IMR-90 (cell line): ENCODE measurements around the gene PVALEF. TPM values are rescaled to one million over a fixed set of nuclear protein-coding genes. Genes with fewer than 3 reads are reported as not detected.

Experiments used
- ATAC-seq: fragments of 200-7000 bp; cut with Tn5 transposase; 2 replicates; pipeline ENCODE4 v1.9.1; 2020; ENCODE audit warnings: low read depth, mild to moderate bottlenecking, moderate library complexity
- BruUV-seq: library from RNA; stranded (reverse); fragments of 400-500 nt; replicated peaks from 2 replicates; lab custom pipeline; 2021; lab: Mats Ljungman, UMichigan
- CTCF ChIA-PET: fragments of 300-600 bp; formaldehyde crosslinking; extraction: SDS; loops from one replicate; lab custom pipeline; 2021; ENCODE audit warnings: antibody characterized with exemption; lab: Yijun Ruan, JAX
- POLR2A ChIA-PET: fragments of 300-600 bp; sonication (Branson Sonifier 250); formaldehyde crosslinking; loops from one replicate; lab custom pipeline; 2022; ENCODE audit warnings: antibody characterized with exemption; ENCODE audit not compliant: unreplicated experiment; lab: Charles Lee
- DNase-seq: peaks from one replicate; pipeline ENCODE4 v3.0.0; 2013
- H2AFZ ChIP-seq: replicated peaks from 2 replicates; pipeline ENCODE3; 2013; ENCODE audit warnings: low read length, mild to moderate bottlenecking; ENCODE audit not compliant: poor library complexity
- H2AK5ac ChIP-seq: 2 replicates; pipeline ENCODE4 v1.6.1; 2013; ENCODE audit warnings: low read depth, low read length, inconsistent platforms
- H2AK9ac ChIP-seq: replicated peaks from 2 replicates; pipeline ENCODE3; 2013; ENCODE audit warnings: mild to moderate bottlenecking, low read depth, low read length, moderate library complexity; ENCODE audit not compliant: poor library complexity
- H2BK120ac ChIP-seq: 2 replicates; pipeline ENCODE4 v1.6.1; 2013; ENCODE audit warnings: low read depth, low read length, inconsistent platforms
- H2BK15ac ChIP-seq: 3 replicates; pipeline ENCODE4 v1.6.1; 2013; ENCODE audit warnings: low read depth, low read length, inconsistent platforms
- H2BK20ac ChIP-seq: 2 replicates; pipeline ENCODE4 v1.6.1; 2013; ENCODE audit warnings: low read depth, mild to moderate bottlenecking, inconsistent platforms, low read length, moderate library complexity
- H2BK5ac ChIP-seq: 2 replicates; pipeline ENCODE4 v1.6.1; 2013; ENCODE audit warnings: mild to moderate bottlenecking, low read depth, low read length, inconsistent platforms; ENCODE audit not compliant: poor library complexity, severe bottlenecking
- H3K14ac ChIP-seq: replicated peaks from 2 replicates; pipeline ENCODE4 v1.6.1; 2013; ENCODE audit warnings: low read depth, low read length, inconsistent platforms
- H3K18ac ChIP-seq: 2 replicates; pipeline ENCODE4 v1.6.1; 2013; ENCODE audit warnings: low read depth, low read length, control low read depth
- H3K23ac ChIP-seq: 2 replicates; pipeline ENCODE4 v1.6.1; 2013; ENCODE audit warnings: low read depth, low read length, inconsistent platforms
- H3K27ac ChIP-seq: 2 replicates; pipeline ENCODE4 v1.5.1; 2013; ENCODE audit warnings: mild to moderate bottlenecking, control low read depth, low read length; ENCODE audit not compliant: insufficient read depth
- H3K27me3 ChIP-seq: 2 replicates; pipeline ENCODE4 v1.6.1; 2013; ENCODE audit warnings: low read length; ENCODE audit not compliant: control insufficient read depth, insufficient read depth
- H3K36me3 ChIP-seq: 2 replicates; pipeline ENCODE4 v1.6.1; 2013; ENCODE audit warnings: low read length, mixed read lengths; ENCODE audit not compliant: control insufficient read depth, insufficient read depth
- H3K4ac ChIP-seq: 2 replicates; pipeline ENCODE4 v1.6.1; 2013; ENCODE audit warnings: low read depth, low read length, inconsistent platforms
- H3K4me1 ChIP-seq: 2 replicates; pipeline ENCODE4 v1.6.1; 2013; ENCODE audit warnings: low read length, mixed read lengths; ENCODE audit not compliant: control insufficient read depth, insufficient read depth
- H3K4me2 ChIP-seq: 2 replicates; pipeline ENCODE4 v1.6.1; 2013; ENCODE audit warnings: low read depth, mild to moderate bottlenecking, control low read depth, low read length, moderate library complexity
- H3K4me3 ChIP-seq: 2 replicates; pipeline ENCODE4 v1.5.1; 2013; ENCODE audit warnings: low read depth, mild to moderate bottlenecking, control low read depth, low read length, moderate library complexity; ENCODE audit not compliant: insufficient read depth
- H3K56ac ChIP-seq: 2 replicates; pipeline ENCODE4 v1.6.1; 2013; ENCODE audit warnings: low read length, inconsistent platforms; ENCODE audit not compliant: insufficient read depth; ENCODE audit errors: extremely low read depth
- H3K79me1 ChIP-seq, 2 experiments: 2 replicates each; pipeline ENCODE4 v1.6.1; 2013; ENCODE audit warnings: low read length in 2 of 2, inconsistent platforms in 1 of 2, low read depth in 1 of 2
- H3K9ac ChIP-seq: 2 replicates; pipeline ENCODE4 v1.6.1; 2013; ENCODE audit warnings: low read depth, low read length, control low read depth
- H3K9me1 ChIP-seq: 2 replicates; pipeline ENCODE4 v1.6.1; 2013; ENCODE audit warnings: low read length, inconsistent platforms; ENCODE audit not compliant: insufficient read depth
- H3K9me3 ChIP-seq: 2 replicates; pipeline ENCODE4 v1.6.1; 2013; ENCODE audit warnings: low read length; ENCODE audit not compliant: control insufficient read depth, insufficient read depth
- H4K20me1 ChIP-seq: 2 replicates; pipeline ENCODE4 v1.6.1; 2013; ENCODE audit warnings: low read length, inconsistent platforms; ENCODE audit not compliant: insufficient read depth
- H4K5ac ChIP-seq: 2 replicates; pipeline ENCODE4 v1.6.1; 2013; ENCODE audit warnings: mild to moderate bottlenecking, low read depth, low read length, control low read depth
- H4K8ac ChIP-seq, 2 experiments: 2 replicates each; pipeline ENCODE4 v1.6.1; 2013; ENCODE audit warnings: low read depth in 2 of 2, low read length in 2 of 2, control low read depth in 1 of 2, inconsistent platforms in 1 of 2
- H4K91ac ChIP-seq: 2 replicates; pipeline ENCODE4 v1.6.1; 2013; ENCODE audit warnings: low read depth, low read length, inconsistent platforms; ENCODE audit not compliant: insufficient read depth
- BHLHE40 ChIP-seq: fragments of 150-350 bp; IDR thresholded peaks from 2 replicates; pipeline ENCODE4 v1.6.1; 2016; ENCODE audit warnings: mild to moderate bottlenecking, low read depth, low read length
- CEBPB ChIP-seq: IDR thresholded peaks from 2 replicates; pipeline ENCODE4 v1.6.1; 2012; ENCODE audit warnings: low read depth, low read length, improper control_type of control experiment
- CHD1 ChIP-seq: IDR thresholded peaks from 2 replicates; pipeline ENCODE4 v1.6.1; 2012; ENCODE audit warnings: low read depth, low read length, improper control_type of control experiment
- CTCF ChIP-seq: conservative IDR thresholded peaks from 2 replicates; pipeline ENCODE4 v1.5.1; 2012; ENCODE audit warnings: mild to moderate bottlenecking, low read depth, low read length, improper control_type of control experiment
- FOS ChIP-seq: fragments of 150-350 bp; IDR thresholded peaks from 2 replicates; pipeline ENCODE4 v1.6.1; 2016; ENCODE audit warnings: low read depth, low read length
- MAFK ChIP-seq: IDR thresholded peaks from 2 replicates; pipeline ENCODE4 v1.6.1; 2012; ENCODE audit warnings: low read depth, low read length, improper control_type of control experiment
- MAZ ChIP-seq: IDR thresholded peaks from 2 replicates; pipeline ENCODE4 v1.6.1; 2012; ENCODE audit warnings: low read depth, mild to moderate bottlenecking, low read length, improper control_type of control experiment, moderate library complexity, borderline replicate concordance
- MXI1 ChIP-seq: IDR thresholded peaks from 2 replicates; pipeline ENCODE4 v1.6.1; 2012; ENCODE audit warnings: low read depth, mild to moderate bottlenecking, low read length, moderate library complexity, borderline replicate concordance
- NFE2L2 ChIP-seq: fragments of 150-350 bp; IDR thresholded peaks from 2 replicates; pipeline ENCODE4 v1.6.1; 2016; ENCODE audit warnings: low read depth, mild to moderate bottlenecking, low read length
- POLR2A ChIP-seq: IDR thresholded peaks from 2 replicates; pipeline ENCODE4 v1.6.1; 2012; ENCODE audit warnings: mild to moderate bottlenecking, low read depth, low read length
- RAD21 ChIP-seq: IDR thresholded peaks from 2 replicates; pipeline ENCODE4 v1.6.1; 2012; ENCODE audit warnings: low read length, improper control_type of control experiment
- RCOR1 ChIP-seq: IDR thresholded peaks from 2 replicates; pipeline ENCODE4 v1.6.1; 2012; ENCODE audit warnings: mild to moderate bottlenecking, low read length, improper control_type of control experiment; ENCODE audit not compliant: insufficient replicate concordance
- RFX5 ChIP-seq: IDR thresholded peaks from 2 replicates; pipeline ENCODE4 v1.8.0; 2012; ENCODE audit warnings: low read depth, mild to moderate bottlenecking, low read length, moderate library complexity
- SMC3 ChIP-seq: fragments of 150-350 bp; IDR thresholded peaks from 2 replicates; pipeline ENCODE4 v1.6.1; 2016; ENCODE audit warnings: low read depth, mild to moderate bottlenecking, antibody characterized with exemption, low read length, moderate library complexity
- USF2 ChIP-seq: fragments of 150-350 bp; IDR thresholded peaks from 2 replicates; pipeline ENCODE4 v1.6.1; 2017; ENCODE audit warnings: mild to moderate bottlenecking, antibody characterized with exemption, low read length, low read depth
- WGBS, 2 experiments: methylation state at CpG; one replicate each; pipeline versions ENCODE4 v1.1.5 to v1.1.7; 2013; ENCODE audit warnings: missing lambda C conversion rate in 2 of 2; ENCODE audit not compliant: insufficient read length in 1 of 2; ENCODE audit errors: extremely low coverage in 2 of 2; 5-methylcytosine and 5-hydroxymethylcytosine counted together
- dilution Hi-C: fragments of 300-500 bp; cut with HindIII; formaldehyde crosslinking; loops from one replicate; pipeline ENCODE4 v1.14.3; 2018; ENCODE audit warnings: low sequenced_read_pairs; ENCODE audit not compliant: unreplicated experiment
- in situ Hi-C: fragments of 300-500 bp; cut with MboI; formaldehyde crosslinking; loops from 3 replicates; pipeline ENCODE4 v1.14.3; 2019; ENCODE audit warnings: low sequenced_read_pairs, inconsistent platforms, mixed read lengths
- intact Hi-C: fragments of 100-400 bp; cut with micrococcal nuclease; formaldehyde crosslinking; loops from 2 replicates; pipeline ENCODE4 v1.10.0; 2022
- polyA plus RNA-seq, 3 experiments: library from polyadenylated mRNA; depleted of rRNA; stranded (reverse); fragments of >200 nt; gene quantifications; 2 replicates each; pipeline ENCODE4 v1.2.3, GENCODE V29; 2012; ENCODE audit warnings: low replicate concordance in 1 of 3
- total RNA-seq: library from RNA; depleted of rRNA; stranded (reverse); fragments of >200 nt; gene quantifications from 2 replicates; pipeline ENCODE4 v1.2.3, GENCODE V29; 2012

The PVALEF gene
- total and polyA plus RNA-seq, 2 of the 4 experiments (the other 2 are of a cell fraction) = not detected

GRCh38 chr17:81196505-81197408 lies 31.4 kb downstream of the PVALEF start:
- DNase-seq (no peak), ATAC-seq (no peak)
- intact Hi-C loops = no loop called here
- 88% methylated on average over 19 of the region's 45 CpGs; no CpG with 5 or more reads in 1 of the 2 experiments for WGBS, 2 experiments
- H2AK9ac ChIP-seq = peak overlapping the region; percentile 16
- ChIA-PET POLR2A (no interaction called here), CTCF (no interaction called here)
- H2BK20ac ChIP-seq = no peak overlapping the region
- BruUV-seq = no TSS peak
- H3K36me3 ChIP-seq = peaks cover 6% of the 10 kb centered on the region
- no peak overlapping the region for H4K5ac ChIP-seq
- H2AK5ac ChIP-seq = no peak overlapping the region
- no peak overlapping the region for H2AFZ ChIP-seq
- H3K27ac ChIP-seq = no peak overlapping the region
- dilution Hi-C loops = no loop called here
- in situ Hi-C loops = no loop called here
- TF ChIP-seq RCOR1 (no peak), POLR2A (no peak), MAZ (no peak), CTCF (no peak), CHD1 (no peak), SMC3 (no peak), RAD21 (no peak), FOS (no peak), MAFK (no peak), USF2 (no peak), NFE2L2 (no peak), MXI1 (no peak), CEBPB (no peak), BHLHE40 (no peak), RFX5 (no peak)
- no peaks in the 10 kb centered on the region for H3K79me1 ChIP-seq
- H2BK5ac ChIP-seq = no peak overlapping the region
- H4K91ac ChIP-seq = no peak overlapping the region
- H3K4me1 ChIP-seq = no peaks in the 10 kb centered on the region
- no peak overlapping the region for H2BK120ac ChIP-seq
- H3K23ac ChIP-seq = no peak overlapping the region
- H3K56ac ChIP-seq = no peak overlapping the region
- no peak overlapping the region for H3K9ac ChIP-seq
- H4K20me1 ChIP-seq = no peaks in the 10 kb centered on the region; the same call in 1 of the 2 replicates
- H3K27me3 ChIP-seq = no peaks in the 10 kb centered on the region
- no peaks in the 10 kb centered on the region for H3K9me1 ChIP-seq
- H3K4me3 ChIP-seq = no peak overlapping the region
- H3K4ac ChIP-seq = no peak overlapping the region
- no peak overlapping the region for H3K4me2 ChIP-seq
- no peaks in the 10 kb centered on the region for H3K9me3 ChIP-seq
- no peak overlapping the region for H3K14ac ChIP-seq
- no peak overlapping the region for H3K18ac ChIP-seq
- H2BK15ac ChIP-seq = no peak overlapping the region
- no peak overlapping the region for H4K8ac ChIP-seq
